Left lung (tissue), 10 donors: Measurements from ENCODE around the gene AP1M2. TPM values are rescaled to one million over a fixed set of nuclear protein-coding genes. Genes with fewer than 3 reads are reported as not detected.
"Not testable (repeated sequence)": the region's sequence is repeated elsewhere in the genome, so short reads cannot be mapped to it uniquely, and the experiment has no call there.

Source experiments
- ATAC-seq: fragments of 200-7000 bp; cut with Tn5 transposase; one replicate; pipeline ENCODE4 v1.9.1; 2020; ENCODE audit warnings: moderate library complexity
- DNase-seq, 4 donors: peaks; one replicate each; pipeline ENCODE4 v3.0.0-alpha.2; 2013 to 2020
- H3K27ac ChIP-seq, 2 donors: fragments of 200-600 bp; sonication (generic) in 1 of 2; one replicate each; pipeline versions ENCODE4 v1.5.0 to v1.8.0; 2020 to 2021
- H3K27me3 ChIP-seq, 2 donors: fragments of 200-600 bp; sonication (generic) in 1 of 2; one replicate each; pipeline versions ENCODE4 v1.5.0 to v1.8.0; 2020 to 2021
- H3K36me3 ChIP-seq, 2 donors: fragments of 200-600 bp; sonication (generic) in 1 of 2; one replicate each; pipeline versions ENCODE4 v1.5.0 to v1.8.0; 2020 to 2021
- H3K4me1 ChIP-seq, 2 donors: fragments of 200-600 bp; one replicate each; pipeline ENCODE4 v1.8.0; 2021
- H3K4me3 ChIP-seq, 2 donors: fragments of 200-600 bp; sonication (generic) in 1 of 2; one replicate each; pipeline versions ENCODE4 v1.5.0 to v1.8.0; 2020 to 2021; ENCODE audit warnings: mild to moderate bottlenecking in 1 of 2
- H3K9me3 ChIP-seq, 2 donors: fragments of 200-600 bp; sonication (generic) in 1 of 2; one replicate each; pipeline versions ENCODE4 v1.5.0 to v1.8.0; 2020 to 2021
- CTCF ChIP-seq, 2 donors: fragments of 200-600 bp; sonication (generic) in 1 of 2; IDR thresholded peaks; one replicate each; pipeline versions ENCODE4 v1.5.0 to v1.8.0; 2021; ENCODE audit warnings: antibody characterized with exemption in 2 of 2
- intact Hi-C, 2 donors: fragments of 100-400 bp; cut with DNase I; formaldehyde crosslinking; loops; one replicate each; pipeline versions ENCODE4 v1.11.2 to v1.14.2; 2022
- polyA plus RNA-seq, 6 donors: library from polyadenylated mRNA; unstranded; fragments of 120-200 nt; gene quantifications; one replicate each; pipeline ENCODE4 v1.2.1, GENCODE V29; 2013; ENCODE audit not compliant: insufficient read length in 6 of 6
- total RNA-seq, 2 donors: library from RNA; stranded (reverse); fragmentation: NEBNext Ultra II Directional; extraction: Animal tissue kit (Norgen Biotek cat#: 25700); gene quantifications; one replicate each; pipeline ENCODE4 v1.2.1, GENCODE V29; 2021
- donor health status: DM: no; HTN: yes; CAD: no.
- donor health status: DM: no; HTN: no; CAD: no.

The AP1M2 gene
- total and polyA plus RNA-seq, 8 donors: 31.6 to 65.2 (median 37.1) TPM

GRCh38 chr19:10543420-10544241, 43.5 kb downstream of the AP1M2 start, which contains the start of gene ATG4D:
TSS of gene ATG4D (plus strand) at chr19:10543904. CDS start at chr19:10544091, 187 bp downstream.
- Histone ChIP-seq H3K9me3 (no peaks in the 10 kb centered on the region), H3K36me3 (peaks cover 0 to 23% of the 10 kb centered on the region in 2 donors), H3K4me3 (peak within 1 kb of the TSS; percentile 87 to 92), H3K27ac (peak within 1 kb of the TSS; percentile 77 to 85), H3K4me1 (peaks cover 7 to 41% of the 10 kb centered on the region in 2 donors), H3K27me3 (peaks cover 0 to 6% of the 10 kb centered on the region in 2 donors)
- ATAC-seq (peak; percentile 93), DNase-seq (peak; percentile 63 to 95 (median 88))
- no peak for TF ChIP-seq CTCF (IDR thresholded peaks at IDR 0.05)
- intact Hi-C loops: no loop called here

GRCh38 chr19:10543059-10543419, 44.1 kb downstream of the AP1M2 start:
- H3K9me3 ChIP-seq: no peaks in the 10 kb centered on the region
- peak overlapping the region in 1 of 2 donors; percentile 92 for H3K4me3 ChIP-seq
- peaks cover 0 to 12% of the 10 kb centered on the region in 2 donors for H3K27me3 ChIP-seq
- peaks cover 7 to 41% of the 10 kb centered on the region in 2 donors for H3K4me1 ChIP-seq
- no peak for TF ChIP-seq CTCF (IDR thresholded peaks at IDR 0.05)
- peak; percentile 1 for ATAC-seq
- intact Hi-C loops: no loop called here
- no peak overlapping the region for H3K27ac ChIP-seq
- H3K36me3 ChIP-seq: peaks cover 0 to 17% of the 10 kb centered on the region in 2 donors
- DNase-seq: no peak

- H3K36me3 ChIP-seq, intact Hi-C loops, H3K27ac ChIP-seq, H3K4me3 ChIP-seq, H3K9me3 ChIP-seq, ATAC-seq, DNase-seq: not testable (repeated sequence)
- H3K4me1 ChIP-seq: peaks cover 0 to 23% of the 10 kb centered on the region in 2 donors
- H3K27me3 ChIP-seq: peaks cover 0 to 21% of the 10 kb centered on the region in 2 donors
Observed at GRCh38 chr19:10539016-10539415, 48.1 kb downstream of the AP1M2 start.

GRCh38 chr19:10538204-10538983, 48.7 kb downstream of the AP1M2 start:
- H3K36me3 ChIP-seq: no peaks in the 10 kb centered on the region
- H3K9me3 ChIP-seq: no peaks in the 10 kb centered on the region
- TF ChIP-seq CTCF (IDR thresholded peaks at IDR 0.05): no peak
- ATAC-seq (no peak), DNase-seq (no peak)
- peaks cover 0 to 21% of the 10 kb centered on the region in 2 donors for H3K4me1 ChIP-seq
- no peak overlapping the region for H3K4me3 ChIP-seq
- peaks cover 0 to 21% of the 10 kb centered on the region in 2 donors for H3K27me3 ChIP-seq
- intact Hi-C loops: no loop called here
- no peak overlapping the region for H3K27ac ChIP-seq

GRCh38 chr19:10537668-10538067, 49.4 kb downstream of the AP1M2 start:
- intact Hi-C loops: no loop called here

More at GRCh38 chr19:10537668-10538067, 49.4 kb downstream of the AP1M2 start:
- no peak overlapping the region for H3K4me3 ChIP-seq
- H3K9me3 ChIP-seq: peaks cover 0 to under 1% of the 10 kb centered on the region in 2 donors
- DNase-seq (no peak), ATAC-seq (no peak)
- H3K27ac ChIP-seq: no peak overlapping the region
- TF ChIP-seq CTCF (IDR thresholded peaks at IDR 0.05): no peak
- H3K36me3 ChIP-seq: no peaks in the 10 kb centered on the region
- peaks cover 0 to 14% of the 10 kb centered on the region in 2 donors for H3K4me1 ChIP-seq
- H3K27me3 ChIP-seq: peaks cover 0 to 21% of the 10 kb centered on the region in 2 donors
